ENCODE results near the gene SH3BGR. TPM values are rescaled to one million over a fixed set of nuclear protein-coding genes. Genes with fewer than 3 reads are reported as not detected.
A peak's percentile ranks its signal among the peaks of the same experiment; 100 is the strongest.

The SH3BGR gene
- total and polyA plus RNA-seq, 2 donors (not counting 3 experiments of a cell fraction or from before 2014, with no cell fraction given): 1.1 TPM; not detected in 1

DNA sequence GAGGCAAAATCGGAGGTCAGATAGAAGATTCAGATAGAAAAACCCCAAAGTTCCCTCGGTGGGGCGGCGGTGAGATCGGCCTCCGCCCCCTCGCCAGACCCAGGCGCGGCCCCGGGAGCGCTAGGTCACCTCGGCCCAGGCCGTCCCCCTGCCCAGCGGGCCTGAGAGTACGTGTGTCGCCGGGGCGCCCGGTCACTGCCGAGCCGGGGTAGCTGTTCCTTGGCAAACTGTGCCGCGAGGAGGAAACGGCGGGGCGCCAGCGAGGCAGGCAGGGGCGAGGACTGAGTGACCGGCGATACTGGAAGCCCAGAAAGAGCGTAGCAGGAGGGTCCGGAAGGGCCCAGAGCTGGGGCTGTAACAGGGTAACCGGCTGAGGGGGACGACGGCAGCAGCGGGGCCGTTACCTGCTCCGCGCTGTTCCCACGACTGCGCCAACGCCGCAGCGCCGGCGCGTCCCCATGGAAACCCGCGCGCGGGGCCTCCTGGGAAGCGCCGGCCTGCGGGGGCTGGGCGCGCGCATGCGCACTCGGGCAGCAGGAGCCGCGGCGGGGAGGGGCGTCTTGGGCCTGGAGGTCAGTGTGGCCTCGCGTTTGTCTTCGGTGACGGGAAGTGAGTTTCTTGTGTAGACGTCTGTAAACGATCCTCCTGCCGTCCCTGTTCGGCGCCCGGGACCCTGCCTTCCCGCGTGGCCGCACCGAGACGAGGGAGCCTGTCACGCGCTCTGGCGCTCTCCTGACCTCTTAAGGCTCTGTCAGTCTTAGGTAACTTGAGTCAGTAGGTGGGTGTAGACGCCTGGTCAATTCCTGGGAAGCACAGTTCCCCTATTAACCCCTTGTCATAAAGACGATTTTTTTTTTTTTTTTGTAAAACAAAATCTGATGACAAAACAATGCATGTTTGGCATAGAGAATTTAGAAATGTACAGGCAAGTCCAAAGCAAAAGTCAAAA, 6.2 kb upstream of the SH3BGR start, which contains the start of gene LCA5L:
TSS of gene LCA5L (minus strand) at position 458 of the 949 bp plus-strand sequence. CDS start 17,285 bp downstream, outside the sequence.
- DNase-seq (ENCODE audit: low read depth, low spot score): peak; percentile 90
- TSS peak; percentile 88 for BruUV-seq (replicated peaks)
- H3K27ac ChIP-seq (ENCODE audit: insufficient read depth, low read depth, low read length): peak within 1 kb of the TSS; percentile 43
- intact Hi-C loops (cut with micrococcal nuclease) (loop anchor here (1.0 kb wide), 4 partner anchors 57 to 262 kb away; partner anchors contain the start of genes HMGN1 and PSMG1), dilution Hi-C loops (cut with MboI; ENCODE audit: extremely low pct_ligation_motif_present, low sequenced_read_pairs) (no loop called here)
- H3K9me1 ChIP-seq (replicated peaks; ENCODE audit: control insufficient read depth, extremely low read depth, insufficient read depth, low read length): no peaks in the 10 kb centered on the region
- peaks cover 7% of the 10 kb centered on the region for H3K4me1 ChIP-seq (ENCODE audit: control insufficient read depth, extremely low read depth, insufficient read depth, low read length)
- peak; percentile 83 for TF ChIP-seq POLR2A (IDR thresholded peaks at IDR 0.05; ENCODE audit: low read depth, low read length)
- no peak for TF ChIP-seq JUN (IDR thresholded peaks at IDR 0.05; ENCODE audit: borderline replicate concordance, insufficient read depth, insufficient read length, low read depth)
- no peak for TF ChIP-seq GATA2 (IDR thresholded peaks at IDR 0.05; ENCODE audit: insufficient read depth, insufficient read length, low read depth, low read length)
- TF ChIP-seq EZH2 (IDR thresholded peaks at IDR 0.05; ENCODE audit: borderline replicate concordance, low read depth, low read length, severe bottlenecking): no peak
- TF ChIP-seq, protein P1, sequence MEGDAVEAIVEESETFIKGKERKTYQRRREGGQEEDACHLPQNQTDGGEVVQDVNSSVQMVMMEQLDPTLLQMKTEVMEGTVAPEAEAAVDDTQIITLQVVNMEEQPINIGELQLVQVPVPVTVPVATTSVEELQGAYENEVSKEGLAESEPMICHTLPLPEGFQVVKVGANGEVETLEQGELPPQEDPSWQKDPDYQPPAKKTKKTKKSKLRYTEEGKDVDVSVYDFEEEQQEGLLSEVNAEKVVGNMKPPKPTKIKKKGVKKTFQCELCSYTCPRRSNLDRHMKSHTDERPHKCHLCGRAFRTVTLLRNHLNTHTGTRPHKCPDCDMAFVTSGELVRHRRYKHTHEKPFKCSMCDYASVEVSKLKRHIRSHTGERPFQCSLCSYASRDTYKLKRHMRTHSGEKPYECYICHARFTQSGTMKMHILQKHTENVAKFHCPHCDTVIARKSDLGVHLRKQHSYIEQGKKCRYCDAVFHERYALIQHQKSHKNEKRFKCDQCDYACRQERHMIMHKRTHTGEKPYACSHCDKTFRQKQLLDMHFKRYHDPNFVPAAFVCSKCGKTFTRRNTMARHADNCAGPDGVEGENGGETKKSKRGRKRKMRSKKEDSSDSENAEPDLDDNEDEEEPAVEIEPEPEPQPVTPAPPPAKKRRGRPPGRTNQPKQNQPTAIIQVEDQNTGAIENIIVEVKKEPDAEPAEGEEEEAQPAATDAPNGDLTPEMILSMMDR (IDR thresholded peaks at IDR 0.05; ENCODE audit: extremely low read depth in 1 of 2, insufficient read depth in 1 of 2, low read depth in 1 of 2, low read length in 2 of 2): peak; percentile 4 to 40
- TF ChIP-seq FOS (IDR thresholded peaks at IDR 0.05; ENCODE audit: borderline replicate concordance, insufficient read depth, low read length): no peak
- TF ChIP-seq, protein P2, sequence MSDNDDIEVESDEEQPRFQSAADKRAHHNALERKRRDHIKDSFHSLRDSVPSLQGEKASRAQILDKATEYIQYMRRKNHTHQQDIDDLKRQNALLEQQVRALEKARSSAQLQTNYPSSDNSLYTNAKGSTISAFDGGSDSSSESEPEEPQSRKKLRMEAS (IDR thresholded peaks at IDR 0.05; ENCODE audit: insufficient read depth, insufficient read length): peak; percentile 11
- TF ChIP-seq MYC (IDR thresholded peaks at IDR 0.05; ENCODE audit: low read depth, low read length): no peak
- TF ChIP-seq POLR2AphosphoS5 (IDR thresholded peaks at IDR 0.05; ENCODE audit: insufficient read depth, low read depth, low read length): peak; percentile 74
- no peaks in the 10 kb centered on the region for H3K79me2 ChIP-seq (ENCODE audit: control insufficient read depth, insufficient read depth, low read length)
- H3K27me3 ChIP-seq (ENCODE audit: control insufficient read depth in 2 of 2, insufficient read depth in 2 of 2, low read length in 2 of 2): peaks cover 3 to 5% of the 10 kb centered on the region in 2 experiments
- no peaks in the 10 kb centered on the region for H3K36me3 ChIP-seq (ENCODE audit: control insufficient read depth in 2 of 2, extremely low read depth in 1 of 2, insufficient read depth in 2 of 2, low read length in 2 of 2)
- no peaks in the 10 kb centered on the region for H3K9me3 ChIP-seq (replicated peaks; ENCODE audit: control insufficient read depth, insufficient read depth, low read length)
- peak within 1 kb of the TSS; percentile 59 for H2AFZ ChIP-seq (ENCODE audit: low read depth, low read length)
- H4K20me1 ChIP-seq (replicated peaks; ENCODE audit: control insufficient read depth, extremely low read depth, insufficient read depth, low read length): no peaks in the 10 kb centered on the region
- H3K4me3 ChIP-seq (replicated peaks in 1 of 3; ENCODE audit: insufficient read depth in 1 of 3, low read depth in 1 of 3, low read length in 3 of 3): peak within 1 kb of the TSS; percentile 58 to 82 (median 61)
- peak; percentile 71 for FAIRE-seq
- ChIA-PET POLR2A (no interaction called here), CTCF (interaction anchor here (0.7 to 1.2 kb wide), 3 partner anchors 65 to 97 kb away, joined by 3 read pairs; partner anchors contain the start of gene HMGN1)
- peak within 1 kb of the TSS; percentile 48 for H3K9ac ChIP-seq (replicated peaks; ENCODE audit: extremely low read depth, insufficient read depth, low read length)
- peak within 1 kb of the TSS; percentile 82 for H3K4me2 ChIP-seq (ENCODE audit: insufficient read depth, low read length)

Data from endothelial cell of umbilical vein (primary cell).